ENCODE measurements around the gene PCDHA5. TPM values are rescaled to one million over a fixed set of nuclear protein-coding genes. Genes with fewer than 3 reads are reported as not detected.

The PCDHA5 gene
- total RNA-seq, 2 experiments from 2014 or later: not detected

GRCh38 chr5:140862441-140863295, 41.3 kb downstream of the PCDHA5 start:
- Mint-ChIP-seq H3K36me3 (ENCODE audit: low read depth) (no peaks in the 10 kb centered on the region), H3K9me3 (peaks cover 19% of the 10 kb centered on the region), H3K4me1 (no peaks in the 10 kb centered on the region), H3K27me3 (no peaks in the 10 kb centered on the region), H3K4me3 (no peak overlapping the region), H3K27ac (no peak overlapping the region)
- ChIA-PET POLR2A (no interaction called here), CTCF (no interaction called here)
- no peak for DNase-seq

- no peak within 1 kb of the TSS for H3K4me3 Mint-ChIP-seq
- ChIA-PET CTCF (interaction anchor here (0.6 kb wide), 1 partner anchor 526 kb away, joined by 3 read pairs; no protein-coding TSS in a partner anchor), POLR2A (no interaction called here)
These were observed 47.5 kb downstream of the PCDHA5 start, which contains the start of gene PCDHA11 for GRCh38 chr5:140868721-140869554. Gene PCDHA11 (plus strand): TSS chr5:140868957. CDS start chr5:140869104, 147 bp downstream.

GRCh38 chr5:140869555-140869886, 48.1 kb downstream of the PCDHA5 start:
- ChIA-PET CTCF (interaction anchor here (0.6 kb wide), 1 partner anchor 526 kb away, joined by 3 read pairs; no protein-coding TSS in a partner anchor), POLR2A (no interaction called here)
- Mint-ChIP-seq H3K27ac (peak overlapping the region; percentile 35), H3K4me3 (no peak overlapping the region), H3K4me1 (no peaks in the 10 kb centered on the region), H3K27me3 (no peaks in the 10 kb centered on the region), H3K36me3 (ENCODE audit: low read depth) (peaks cover 4% of the 10 kb centered on the region), H3K9me3 (peaks cover 12% of the 10 kb centered on the region)
- no peak for DNase-seq

More at GRCh38 chr5:140868721-140869554, 47.5 kb downstream of the PCDHA5 start, which contains the start of gene PCDHA11:
- Mint-ChIP-seq H3K4me1 (no peaks in the 10 kb centered on the region), H3K27ac (peak within 1 kb of the TSS; percentile 35), H3K27me3 (no peaks in the 10 kb centered on the region), H3K9me3 (peaks cover 12% of the 10 kb centered on the region), H3K36me3 (ENCODE audit: low read depth) (peaks cover 4% of the 10 kb centered on the region)
- DNase-seq: no peak

- no peaks in the 10 kb centered on the region for H3K27me3 Mint-ChIP-seq
- no peak overlapping the region for H3K4me3 Mint-ChIP-seq
- H3K36me3 Mint-ChIP-seq (ENCODE audit: low read depth): peaks cover 4% of the 10 kb centered on the region
- DNase-seq: no peak
- POLR2A ChIA-PET: no interaction called here
- peaks cover 12% of the 10 kb centered on the region for H3K9me3 Mint-ChIP-seq
- no peak overlapping the region for H3K27ac Mint-ChIP-seq
- CTCF ChIA-PET: no interaction called here
- H3K4me1 Mint-ChIP-seq: no peaks in the 10 kb centered on the region
These were observed 49.1 kb downstream of the PCDHA5 start for GRCh38 chr5:140870221-140871201.

Other genes starting within 250 kb of the PCDHA5 start
- gene CD14, start 188.4 kb upstream of the PCDHA5 start, total RNA-seq: under 1 TPM; 0.23 to 0.38 TPM
- 10 to 100 TPM; 28.9 to 29.0 TPM for gene TMCO6, start 182.2 kb upstream of the PCDHA5 start, total RNA-seq
- gene NDUFA2, start 174.0 kb upstream of the PCDHA5 start, total RNA-seq: 10 to 100 TPM; 73.0 to 83.8 TPM
- 100 to 1,000 TPM; 123 to 126 TPM for gene IK, start 173.8 kb upstream of the PCDHA5 start, total RNA-seq
- 10 to 100 TPM; 35.0 to 35.2 TPM for gene WDR55, start 156.7 kb upstream of the PCDHA5 start, total RNA-seq
- gene DND1, start 148.0 kb upstream of the PCDHA5 start, total RNA-seq: 1 to 10 TPM; 2.2 to 2.5 TPM
- gene HARS1, start 130.2 kb upstream of the PCDHA5 start, total RNA-seq: 10 to 100 TPM; 66.0 to 70.2 TPM
- gene HARS2, start 130.2 kb upstream of the PCDHA5 start, total RNA-seq: 10 to 100 TPM; 30.6 to 34.7 TPM
- 10 to 100 TPM; 52.0 to 52.7 TPM for gene ZMAT2, start 121.2 kb upstream of the PCDHA5 start, total RNA-seq
- gene PCDHA1, start 35.5 kb upstream of the PCDHA5 start, total RNA-seq: not detected
- not detected for gene PCDHA2, start 26.8 kb upstream of the PCDHA5 start, total RNA-seq
- not detected for gene PCDHA3, start 20.6 kb upstream of the PCDHA5 start, total RNA-seq
- gene PCDHA4, start 14.5 kb upstream of the PCDHA5 start, total RNA-seq: not detected
- gene PCDHA6, start 6.3 kb downstream of the PCDHA5 start, total RNA-seq: not detected
- not detected for gene PCDHA7, start 12.7 kb downstream of the PCDHA5 start, total RNA-seq
- gene PCDHA8, start 19.6 kb downstream of the PCDHA5 start, total RNA-seq: not detected
- gene PCDHA9, start 26.8 kb downstream of the PCDHA5 start, total RNA-seq: not detected
- gene PCDHA10, start 34.3 kb downstream of the PCDHA5 start, total RNA-seq: not detected
- not detected for gene PCDHA11, start 47.3 kb downstream of the PCDHA5 start, total RNA-seq
- not detected for gene PCDHA12, start 53.7 kb downstream of the PCDHA5 start, total RNA-seq
- not detected for gene PCDHA13, start 60.5 kb downstream of the PCDHA5 start, total RNA-seq
- gene PCDHAC1, start 104.7 kb downstream of the PCDHA5 start, total RNA-seq: not detected
- not detected for gene PCDHAC2, start 144.9 kb downstream of the PCDHA5 start, total RNA-seq
- gene PCDHB1, start 229.8 kb downstream of the PCDHA5 start, total RNA-seq: not detected

Data from activated CD4-positive, alpha-beta memory T cell treated with anti-CD3 and anti-CD28 coated beads, Interleukin-2, amount 10 ng/mL, durations not matched to agents 7 days and 5 days (primary cell).